DND-41 (cell line): ENCODE data around the gene UBAP2.

Experiments used
- CTCF ChIP-seq: IDR thresholded peaks from 2 replicates; pipeline ENCODE4 v1.5.1; 2012; ENCODE audit warnings: borderline replicate concordance, low read length, moderate library complexity, mild to moderate bottlenecking; ENCODE audit not compliant: poor library complexity, severe bottlenecking; ENCODE audit errors: extremely low read depth
- EZH2 ChIP-seq: IDR thresholded peaks from 3 replicates; pipeline ENCODE4 v1.6.1; 2012; ENCODE audit warnings: borderline replicate concordance, low read depth, mild to moderate bottlenecking, moderate library complexity, low read length, inconsistent platforms; ENCODE audit not compliant: severe bottlenecking

GRCh38 chr9:34086864-34087263 is 38.2 kb upstream of the UBAP2 start:
- no peak for TF ChIP-seq CTCF
- TF ChIP-seq EZH2: no peak
